Measurements from ENCODE around the gene SLC38A11. TPM values are rescaled to one million over a fixed set of nuclear protein-coding genes. Genes with fewer than 3 reads are reported as not detected.

SLC38A11 gene
- total and polyA plus RNA-seq, 2 experiments from 2014 or later = not detected

DNA sequence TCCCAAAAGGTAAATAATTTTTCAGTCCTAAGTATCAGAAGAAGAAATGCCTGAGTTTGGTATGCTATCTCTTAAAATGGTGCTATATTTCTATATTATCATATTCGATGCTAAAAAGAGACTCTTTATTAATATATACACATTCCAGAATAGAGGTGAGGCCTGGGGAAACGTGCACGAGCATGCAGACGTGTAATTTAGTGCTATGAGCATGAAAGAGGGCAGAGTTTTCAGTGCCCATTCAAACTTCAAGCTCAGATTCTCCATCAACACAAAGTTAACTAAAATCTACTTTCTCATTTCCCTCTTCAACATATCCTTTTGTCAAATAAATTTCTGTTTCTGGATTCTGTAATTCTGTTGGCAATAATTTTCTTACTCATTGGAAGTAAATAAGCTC, 108.0 kb downstream of the SLC38A11 start:
- H3K27me3 ChIP-seq (ENCODE audit: insufficient read depth) = no peaks in the 10 kb centered on the region
- no peaks in the 10 kb centered on the region for H3K36me3 ChIP-seq (ENCODE audit: insufficient read depth)
- Mint-ChIP-seq H3K4me1 (peaks cover 3% of the 10 kb centered on the region; the same call in 2 of the 3 replicates), H3K27me3 (ENCODE audit: insufficient read depth, low read depth, poor library complexity) (no peaks in the 10 kb centered on the region), H3K4me3 (no peak overlapping the region), H3K27ac (no peak overlapping the region), H3K9me3 (no peaks in the 10 kb centered on the region), H3K36me3 (ENCODE audit: low read depth) (no peaks in the 10 kb centered on the region)
- H4K20me1 ChIP-seq (replicated peaks; ENCODE audit: insufficient read depth) = no peaks in the 10 kb centered on the region
- ATAC-seq = no peak
- DNase-seq (ENCODE audit: low spot score) = no peak
- H3K79me2 ChIP-seq (replicated peaks; ENCODE audit: insufficient read depth) = no peaks in the 10 kb centered on the region
- no peaks in the 10 kb centered on the region for H3F3A ChIP-seq (replicated peaks; ENCODE audit: low read depth)
- no peak overlapping the region for H2AFZ ChIP-seq
- H3K27ac ChIP-seq (ENCODE audit: low read depth) = no peak overlapping the region
- no peak overlapping the region for H3K4me3 ChIP-seq
- no peak for TF ChIP-seq POLR2AphosphoS5 (IDR thresholded peaks at IDR 0.05; ENCODE audit: low read depth)
- TF ChIP-seq, protein P1, sequence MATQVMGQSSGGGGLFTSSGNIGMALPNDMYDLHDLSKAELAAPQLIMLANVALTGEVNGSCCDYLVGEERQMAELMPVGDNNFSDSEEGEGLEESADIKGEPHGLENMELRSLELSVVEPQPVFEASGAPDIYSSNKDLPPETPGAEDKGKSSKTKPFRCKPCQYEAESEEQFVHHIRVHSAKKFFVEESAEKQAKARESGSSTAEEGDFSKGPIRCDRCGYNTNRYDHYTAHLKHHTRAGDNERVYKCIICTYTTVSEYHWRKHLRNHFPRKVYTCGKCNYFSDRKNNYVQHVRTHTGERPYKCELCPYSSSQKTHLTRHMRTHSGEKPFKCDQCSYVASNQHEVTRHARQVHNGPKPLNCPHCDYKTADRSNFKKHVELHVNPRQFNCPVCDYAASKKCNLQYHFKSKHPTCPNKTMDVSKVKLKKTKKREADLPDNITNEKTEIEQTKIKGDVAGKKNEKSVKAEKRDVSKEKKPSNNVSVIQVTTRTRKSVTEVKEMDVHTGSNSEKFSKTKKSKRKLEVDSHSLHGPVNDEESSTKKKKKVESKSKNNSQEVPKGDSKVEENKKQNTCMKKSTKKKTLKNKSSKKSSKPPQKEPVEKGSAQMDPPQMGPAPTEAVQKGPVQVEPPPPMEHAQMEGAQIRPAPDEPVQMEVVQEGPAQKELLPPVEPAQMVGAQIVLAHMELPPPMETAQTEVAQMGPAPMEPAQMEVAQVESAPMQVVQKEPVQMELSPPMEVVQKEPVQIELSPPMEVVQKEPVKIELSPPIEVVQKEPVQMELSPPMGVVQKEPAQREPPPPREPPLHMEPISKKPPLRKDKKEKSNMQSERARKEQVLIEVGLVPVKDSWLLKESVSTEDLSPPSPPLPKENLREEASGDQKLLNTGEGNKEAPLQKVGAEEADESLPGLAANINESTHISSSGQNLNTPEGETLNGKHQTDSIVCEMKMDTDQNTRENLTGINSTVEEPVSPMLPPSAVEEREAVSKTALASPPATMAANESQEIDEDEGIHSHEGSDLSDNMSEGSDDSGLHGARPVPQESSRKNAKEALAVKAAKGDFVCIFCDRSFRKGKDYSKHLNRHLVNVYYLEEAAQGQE (IDR thresholded peaks at IDR 0.05; ENCODE audit: unreplicated experiment) = no peak
- no peak for TF ChIP-seq STAT1 (IDR thresholded peaks at IDR 0.05; ENCODE audit: unreplicated experiment)
- TF ChIP-seq, protein P2, sequence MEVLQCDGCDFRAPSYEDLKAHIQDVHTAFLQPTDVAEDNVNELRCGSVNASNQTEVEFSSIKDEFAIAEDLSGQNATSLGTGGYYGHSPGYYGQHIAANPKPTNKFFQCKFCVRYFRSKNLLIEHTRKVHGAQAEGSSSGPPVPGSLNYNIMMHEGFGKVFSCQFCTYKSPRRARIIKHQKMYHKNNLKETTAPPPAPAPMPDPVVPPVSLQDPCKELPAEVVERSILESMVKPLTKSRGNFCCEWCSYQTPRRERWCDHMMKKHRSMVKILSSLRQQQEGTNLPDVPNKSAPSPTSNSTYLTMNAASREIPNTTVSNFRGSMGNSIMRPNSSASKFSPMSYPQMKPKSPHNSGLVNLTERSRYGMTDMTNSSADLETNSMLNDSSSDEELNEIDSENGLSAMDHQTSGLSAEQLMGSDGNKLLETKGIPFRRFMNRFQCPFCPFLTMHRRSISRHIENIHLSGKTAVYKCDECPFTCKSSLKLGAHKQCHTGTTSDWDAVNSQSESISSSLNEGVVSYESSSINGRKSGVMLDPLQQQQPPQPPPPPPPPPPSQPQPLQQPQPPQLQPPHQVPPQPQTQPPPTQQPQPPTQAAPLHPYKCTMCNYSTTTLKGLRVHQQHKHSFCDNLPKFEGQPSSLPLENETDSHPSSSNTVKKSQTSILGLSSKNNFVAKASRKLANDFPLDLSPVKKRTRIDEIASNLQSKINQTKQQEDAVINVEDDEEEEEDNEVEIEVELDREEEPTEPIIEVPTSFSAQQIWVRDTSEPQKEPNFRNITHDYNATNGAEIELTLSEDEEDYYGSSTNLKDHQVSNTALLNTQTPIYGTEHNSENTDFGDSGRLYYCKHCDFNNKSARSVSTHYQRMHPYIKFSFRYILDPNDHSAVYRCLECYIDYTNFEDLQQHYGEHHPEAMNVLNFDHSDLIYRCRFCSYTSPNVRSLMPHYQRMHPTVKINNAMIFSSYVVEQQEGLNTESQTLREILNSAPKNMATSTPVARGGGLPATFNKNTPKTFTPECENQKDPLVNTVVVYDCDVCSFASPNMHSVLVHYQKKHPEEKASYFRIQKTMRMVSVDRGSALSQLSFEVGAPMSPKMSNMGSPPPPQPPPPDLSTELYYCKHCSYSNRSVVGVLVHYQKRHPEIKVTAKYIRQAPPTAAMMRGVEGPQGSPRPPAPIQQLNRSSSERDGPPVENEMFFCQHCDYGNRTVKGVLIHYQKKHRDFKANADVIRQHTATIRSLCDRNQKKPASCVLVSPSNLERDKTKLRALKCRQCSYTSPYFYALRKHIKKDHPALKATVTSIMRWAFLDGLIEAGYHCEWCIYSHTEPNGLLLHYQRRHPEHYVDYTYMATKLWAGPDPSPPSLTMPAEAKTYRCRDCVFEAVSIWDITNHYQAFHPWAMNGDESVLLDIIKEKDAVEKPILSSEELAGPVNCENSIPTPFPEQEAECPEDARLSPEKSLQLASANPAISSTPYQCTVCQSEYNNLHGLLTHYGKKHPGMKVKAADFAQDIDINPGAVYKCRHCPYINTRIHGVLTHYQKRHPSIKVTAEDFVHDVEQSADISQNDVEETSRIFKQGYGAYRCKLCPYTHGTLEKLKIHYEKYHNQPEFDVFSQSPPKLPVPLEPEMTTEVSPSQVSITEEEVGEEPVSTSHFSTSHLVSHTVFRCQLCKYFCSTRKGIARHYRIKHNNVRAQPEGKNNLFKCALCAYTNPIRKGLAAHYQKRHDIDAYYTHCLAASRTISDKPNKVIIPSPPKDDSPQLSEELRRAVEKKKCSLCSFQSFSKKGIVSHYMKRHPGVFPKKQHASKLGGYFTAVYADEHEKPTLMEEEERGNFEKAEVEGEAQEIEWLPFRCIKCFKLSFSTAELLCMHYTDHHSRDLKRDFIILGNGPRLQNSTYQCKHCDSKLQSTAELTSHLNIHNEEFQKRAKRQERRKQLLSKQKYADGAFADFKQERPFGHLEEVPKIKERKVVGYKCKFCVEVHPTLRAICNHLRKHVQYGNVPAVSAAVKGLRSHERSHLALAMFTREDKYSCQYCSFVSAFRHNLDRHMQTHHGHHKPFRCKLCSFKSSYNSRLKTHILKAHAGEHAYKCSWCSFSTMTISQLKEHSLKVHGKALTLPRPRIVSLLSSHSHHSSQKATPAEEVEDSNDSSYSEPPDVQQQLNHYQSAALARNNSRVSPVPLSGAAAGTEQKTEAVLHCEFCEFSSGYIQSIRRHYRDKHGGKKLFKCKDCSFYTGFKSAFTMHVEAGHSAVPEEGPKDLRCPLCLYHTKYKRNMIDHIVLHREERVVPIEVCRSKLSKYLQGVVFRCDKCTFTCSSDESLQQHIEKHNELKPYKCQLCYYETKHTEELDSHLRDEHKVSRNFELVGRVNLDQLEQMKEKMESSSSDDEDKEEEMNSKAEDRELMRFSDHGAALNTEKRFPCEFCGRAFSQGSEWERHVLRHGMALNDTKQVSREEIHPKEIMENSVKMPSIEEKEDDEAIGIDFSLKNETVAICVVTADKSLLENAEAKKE (CRISPR knock-in tag; IDR thresholded peaks at IDR 0.05) = no peak
- TF ChIP-seq JUNB (IDR thresholded peaks at IDR 0.05; ENCODE audit: unreplicated experiment) = no peak
- no peak for TF ChIP-seq ZNF331 (CRISPR knock-in tag; IDR thresholded peaks at IDR 0.05; ENCODE audit: low read depth)
- TF ChIP-seq EZH2 (IDR thresholded peaks at IDR 0.05; ENCODE audit: low read depth, unreplicated experiment) = no peak
- no peak for TF ChIP-seq NANOG (IDR thresholded peaks at IDR 0.05; ENCODE audit: borderline replicate concordance)
- TF ChIP-seq, protein P3, sequence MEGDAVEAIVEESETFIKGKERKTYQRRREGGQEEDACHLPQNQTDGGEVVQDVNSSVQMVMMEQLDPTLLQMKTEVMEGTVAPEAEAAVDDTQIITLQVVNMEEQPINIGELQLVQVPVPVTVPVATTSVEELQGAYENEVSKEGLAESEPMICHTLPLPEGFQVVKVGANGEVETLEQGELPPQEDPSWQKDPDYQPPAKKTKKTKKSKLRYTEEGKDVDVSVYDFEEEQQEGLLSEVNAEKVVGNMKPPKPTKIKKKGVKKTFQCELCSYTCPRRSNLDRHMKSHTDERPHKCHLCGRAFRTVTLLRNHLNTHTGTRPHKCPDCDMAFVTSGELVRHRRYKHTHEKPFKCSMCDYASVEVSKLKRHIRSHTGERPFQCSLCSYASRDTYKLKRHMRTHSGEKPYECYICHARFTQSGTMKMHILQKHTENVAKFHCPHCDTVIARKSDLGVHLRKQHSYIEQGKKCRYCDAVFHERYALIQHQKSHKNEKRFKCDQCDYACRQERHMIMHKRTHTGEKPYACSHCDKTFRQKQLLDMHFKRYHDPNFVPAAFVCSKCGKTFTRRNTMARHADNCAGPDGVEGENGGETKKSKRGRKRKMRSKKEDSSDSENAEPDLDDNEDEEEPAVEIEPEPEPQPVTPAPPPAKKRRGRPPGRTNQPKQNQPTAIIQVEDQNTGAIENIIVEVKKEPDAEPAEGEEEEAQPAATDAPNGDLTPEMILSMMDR (conservative IDR thresholded peaks at IDR 0.05; ENCODE audit: low read depth in 2 of 2) = no peak
- TF ChIP-seq, protein P4, sequence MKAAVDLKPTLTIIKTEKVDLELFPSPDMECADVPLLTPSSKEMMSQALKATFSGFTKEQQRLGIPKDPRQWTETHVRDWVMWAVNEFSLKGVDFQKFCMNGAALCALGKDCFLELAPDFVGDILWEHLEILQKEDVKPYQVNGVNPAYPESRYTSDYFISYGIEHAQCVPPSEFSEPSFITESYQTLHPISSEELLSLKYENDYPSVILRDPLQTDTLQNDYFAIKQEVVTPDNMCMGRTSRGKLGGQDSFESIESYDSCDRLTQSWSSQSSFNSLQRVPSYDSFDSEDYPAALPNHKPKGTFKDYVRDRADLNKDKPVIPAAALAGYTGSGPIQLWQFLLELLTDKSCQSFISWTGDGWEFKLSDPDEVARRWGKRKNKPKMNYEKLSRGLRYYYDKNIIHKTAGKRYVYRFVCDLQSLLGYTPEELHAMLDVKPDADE (IDR thresholded peaks at IDR 0.05) = no peak
- no peak for TF ChIP-seq EZH2phosphoT487 (IDR thresholded peaks at IDR 0.05; ENCODE audit: unreplicated experiment)
- TF ChIP-seq CREB1 (CRISPR knock-in tag; IDR thresholded peaks at IDR 0.05; ENCODE audit: low read depth) = no peak
- TF ChIP-seq ZNF114 (CRISPR knock-in tag; IDR thresholded peaks at IDR 0.05) = no peak
- H3K4me1 ChIP-seq (ENCODE audit: insufficient read depth) = peaks cover 16% of the 10 kb centered on the region
- no peak overlapping the region for H3K4me2 ChIP-seq
- H3K9me2 ChIP-seq (ENCODE audit: insufficient read depth) = no peaks in the 10 kb centered on the region

Measured in GM23338 (cell line).